ENCODE results near the gene AKNA. TPM values are rescaled to one million over a fixed set of nuclear protein-coding genes. Genes with fewer than 3 reads are reported as not detected.
A peak's percentile ranks its signal among the peaks of the same experiment; 100 is the strongest.

Gene AKNA
- total RNA-seq, 4 donors from 2014 or later = 10.5 to 27.1 (median 14.4) TPM

DNA sequence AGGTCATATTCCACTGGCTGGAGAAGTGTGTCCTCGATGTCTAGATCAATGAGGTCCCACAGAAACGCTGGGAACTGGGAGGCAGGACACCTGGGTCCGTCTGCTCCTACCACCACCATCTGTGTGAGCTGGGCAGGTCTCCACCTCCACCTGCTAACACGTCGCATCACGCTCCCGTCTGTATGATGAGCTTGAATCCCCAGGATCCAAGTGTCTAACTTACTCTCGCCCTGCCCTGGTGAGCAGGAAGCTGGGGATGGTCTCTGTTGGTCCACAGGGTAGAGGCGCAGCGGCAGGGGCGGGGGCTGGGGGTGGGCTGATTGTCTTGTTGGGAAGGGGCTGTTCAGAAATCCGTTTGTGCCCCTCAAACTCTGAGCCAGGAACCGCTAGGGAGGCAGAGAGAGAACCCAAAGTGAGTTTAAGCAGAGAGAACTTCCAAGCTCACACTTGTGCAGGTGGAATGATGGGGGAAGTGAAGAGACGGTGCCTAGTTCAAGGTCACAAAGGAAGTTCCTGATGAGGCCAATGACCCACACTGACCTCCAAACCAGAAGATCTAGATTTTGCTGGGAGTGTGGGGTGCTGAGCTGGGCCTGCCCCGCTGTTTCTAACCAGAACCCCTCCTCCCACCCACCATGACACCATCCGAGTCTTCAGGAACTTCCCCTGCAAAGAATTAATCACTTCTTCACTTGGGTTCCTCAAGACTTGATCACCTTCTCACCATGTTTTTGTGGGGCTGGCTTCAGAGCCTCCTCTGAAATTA lies 37.0 kb downstream of the AKNA start:
- H3K36me3 ChIP-seq = peaks cover 72% of the 10 kb centered on the region
- no peak overlapping the region for H3K4me3 ChIP-seq
- H3K27me3 ChIP-seq = no peaks in the 10 kb centered on the region
- peaks cover 21% of the 10 kb centered on the region for H3K4me1 ChIP-seq
- no peak for DNase-seq (ENCODE audit: low spot score in 2 of 2)
- 94% methylated on average over 12 of the region's 16 CpGs for WGBS
- H3K27ac ChIP-seq = no peak overlapping the region
- no peak for TF ChIP-seq POLR2A (IDR thresholded peaks at IDR 0.05)
- TF ChIP-seq, protein P1, sequence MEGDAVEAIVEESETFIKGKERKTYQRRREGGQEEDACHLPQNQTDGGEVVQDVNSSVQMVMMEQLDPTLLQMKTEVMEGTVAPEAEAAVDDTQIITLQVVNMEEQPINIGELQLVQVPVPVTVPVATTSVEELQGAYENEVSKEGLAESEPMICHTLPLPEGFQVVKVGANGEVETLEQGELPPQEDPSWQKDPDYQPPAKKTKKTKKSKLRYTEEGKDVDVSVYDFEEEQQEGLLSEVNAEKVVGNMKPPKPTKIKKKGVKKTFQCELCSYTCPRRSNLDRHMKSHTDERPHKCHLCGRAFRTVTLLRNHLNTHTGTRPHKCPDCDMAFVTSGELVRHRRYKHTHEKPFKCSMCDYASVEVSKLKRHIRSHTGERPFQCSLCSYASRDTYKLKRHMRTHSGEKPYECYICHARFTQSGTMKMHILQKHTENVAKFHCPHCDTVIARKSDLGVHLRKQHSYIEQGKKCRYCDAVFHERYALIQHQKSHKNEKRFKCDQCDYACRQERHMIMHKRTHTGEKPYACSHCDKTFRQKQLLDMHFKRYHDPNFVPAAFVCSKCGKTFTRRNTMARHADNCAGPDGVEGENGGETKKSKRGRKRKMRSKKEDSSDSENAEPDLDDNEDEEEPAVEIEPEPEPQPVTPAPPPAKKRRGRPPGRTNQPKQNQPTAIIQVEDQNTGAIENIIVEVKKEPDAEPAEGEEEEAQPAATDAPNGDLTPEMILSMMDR (IDR thresholded peaks at IDR 0.05) = no peak
- TF ChIP-seq POLR2AphosphoS5 (IDR thresholded peaks at IDR 0.05) = no peak
- no peak for TF ChIP-seq EP300 (IDR thresholded peaks at IDR 0.05)
- no peaks in the 10 kb centered on the region for H3K9me3 ChIP-seq

- Histone ChIP-seq H3K4me1 (peaks cover 21% of the 10 kb centered on the region), H3K4me3 (no peak overlapping the region), H3K27ac (peak overlapping the region; percentile 20), H3K9me3 (no peaks in the 10 kb centered on the region), H3K27me3 (no peaks in the 10 kb centered on the region), H3K36me3 (peaks cover 72% of the 10 kb centered on the region)
- DNase-seq (ENCODE audit: low spot score in 2 of 2) = no peak
- TF ChIP-seq POLR2AphosphoS5 (IDR thresholded peaks at IDR 0.05) = no peak
- no peak for TF ChIP-seq POLR2A (IDR thresholded peaks at IDR 0.05)
- TF ChIP-seq EP300 (IDR thresholded peaks at IDR 0.05) = no peak
- TF ChIP-seq, protein P1 (IDR thresholded peaks at IDR 0.05) = no peak
- WGBS = 76% methylated on average over 10 of the region's 10 CpGs
These were observed 37.9 kb downstream of the AKNA start for GRCh38 chr9:114349713-114350480.

DNA sequence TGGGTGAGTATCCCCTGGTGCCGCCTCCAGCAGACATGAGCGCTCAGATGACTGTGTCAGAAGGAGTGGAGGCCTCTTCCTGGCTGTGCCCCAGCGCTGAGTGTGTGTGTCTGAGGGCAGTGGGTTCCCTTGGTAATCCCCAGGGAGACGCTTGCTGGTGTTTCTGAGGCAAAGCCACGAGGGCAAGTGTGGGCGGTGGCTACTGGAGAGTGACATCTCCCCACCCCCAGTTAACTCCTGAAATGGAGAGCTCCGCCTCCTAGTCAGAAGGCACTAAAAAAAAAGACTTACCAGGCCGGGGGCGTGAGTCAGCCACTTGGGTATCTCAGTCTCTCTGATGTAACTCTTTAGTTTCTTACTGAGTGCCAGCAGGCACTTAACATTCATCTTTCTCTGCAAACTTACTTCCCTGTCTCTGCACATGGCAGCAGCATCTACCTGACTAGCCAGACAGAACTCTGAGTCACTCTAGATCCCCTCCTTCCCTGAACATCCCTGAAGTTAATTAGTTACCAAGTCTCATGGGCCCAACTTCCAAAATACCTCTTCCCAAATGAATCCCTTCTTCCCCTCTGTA lies 38.8 kb downstream of the AKNA start:
- Histone ChIP-seq H3K27me3 (no peaks in the 10 kb centered on the region), H3K27ac (peak overlapping the region; percentile 20), H3K36me3 (peaks cover 73% of the 10 kb centered on the region), H3K4me1 (peaks cover 21% of the 10 kb centered on the region), H3K4me3 (no peak overlapping the region), H3K9me3 (no peaks in the 10 kb centered on the region)
- 21% methylated on average over 6 of the region's 9 CpGs for WGBS
- TF ChIP-seq POLR2AphosphoS5 (IDR thresholded peaks at IDR 0.05) = no peak
- no peak for TF ChIP-seq POLR2A (IDR thresholded peaks at IDR 0.05)
- TF ChIP-seq EP300 (IDR thresholded peaks at IDR 0.05) = no peak
- TF ChIP-seq, protein P1 (IDR thresholded peaks at IDR 0.05) = no peak
- peak in 1 of 2 donors; percentile 82 for DNase-seq (ENCODE audit: low spot score in 2 of 2)

DNA sequence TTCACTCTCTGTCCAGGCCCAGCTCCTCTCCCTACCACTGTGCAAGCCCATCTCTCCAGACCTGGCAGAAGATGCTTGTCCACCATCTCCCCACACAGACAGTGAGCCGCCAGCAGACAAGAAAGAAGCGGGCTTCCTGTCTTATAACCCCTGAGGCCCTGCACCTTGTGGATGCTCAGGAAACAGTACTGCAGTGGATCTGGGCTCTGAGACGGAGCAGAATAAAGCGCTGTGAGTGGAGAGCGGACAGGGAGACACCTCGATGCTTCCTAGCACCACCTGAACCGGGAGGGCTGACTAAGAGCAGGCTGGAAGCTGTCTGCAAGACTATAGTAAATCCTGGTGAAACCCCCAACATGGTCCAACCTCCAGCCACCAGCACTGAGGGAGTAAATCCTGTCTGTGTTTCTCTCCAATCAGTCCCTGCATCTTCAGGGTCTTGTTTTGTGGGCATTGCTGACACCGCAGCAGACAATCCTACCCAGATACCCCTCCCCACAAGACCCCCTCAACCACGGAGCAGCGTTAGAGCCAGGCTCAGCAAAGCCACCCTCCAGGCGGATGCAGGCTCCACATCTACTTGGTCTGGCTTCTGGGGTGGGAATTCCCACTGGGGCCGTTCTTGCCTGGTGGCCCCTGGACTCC lies 39.4 kb downstream of the AKNA start:
- Histone ChIP-seq H3K27me3 (no peaks in the 10 kb centered on the region), H3K36me3 (peaks cover 76% of the 10 kb centered on the region), H3K27ac (no peak overlapping the region), H3K9me3 (no peaks in the 10 kb centered on the region), H3K4me3 (no peak overlapping the region), H3K4me1 (peaks cover 21% of the 10 kb centered on the region)
- 93% methylated on average over 11 of the region's 12 CpGs for WGBS
- TF ChIP-seq POLR2A (IDR thresholded peaks at IDR 0.05) = no peak
- no peak for TF ChIP-seq POLR2AphosphoS5 (IDR thresholded peaks at IDR 0.05)
- no peak for TF ChIP-seq EP300 (IDR thresholded peaks at IDR 0.05)
- TF ChIP-seq, protein P1 (IDR thresholded peaks at IDR 0.05) = no peak
- no peak for DNase-seq (ENCODE audit: low spot score in 2 of 2)
